ENCODE measurements around the gene MTMR2.
"Not testable (repeated sequence)": the region's sequence is repeated elsewhere in the genome, so short reads cannot be mapped to it uniquely, and the experiment has no call there.

Gene MTMR2

DNA sequence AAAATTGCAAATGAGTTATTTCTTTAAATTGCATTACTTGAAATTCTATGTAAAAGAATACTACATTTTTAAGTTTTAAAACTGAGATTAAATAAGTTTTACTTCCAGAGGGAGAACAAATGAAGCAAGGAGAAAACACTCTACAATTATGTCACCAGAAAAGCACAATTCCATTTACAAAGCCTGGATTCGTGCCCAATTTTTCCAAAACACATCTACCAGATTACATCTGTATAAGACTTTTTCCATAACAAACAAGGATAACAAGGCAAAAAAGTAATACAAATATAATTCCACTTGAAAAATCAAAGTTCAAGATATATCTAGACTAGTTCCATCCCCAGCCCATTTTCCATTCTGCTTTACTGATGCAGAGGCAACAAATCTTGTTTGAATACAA, 40.5 kb downstream of the MTMR2 start:
- no peak for DNase-seq

DNA sequence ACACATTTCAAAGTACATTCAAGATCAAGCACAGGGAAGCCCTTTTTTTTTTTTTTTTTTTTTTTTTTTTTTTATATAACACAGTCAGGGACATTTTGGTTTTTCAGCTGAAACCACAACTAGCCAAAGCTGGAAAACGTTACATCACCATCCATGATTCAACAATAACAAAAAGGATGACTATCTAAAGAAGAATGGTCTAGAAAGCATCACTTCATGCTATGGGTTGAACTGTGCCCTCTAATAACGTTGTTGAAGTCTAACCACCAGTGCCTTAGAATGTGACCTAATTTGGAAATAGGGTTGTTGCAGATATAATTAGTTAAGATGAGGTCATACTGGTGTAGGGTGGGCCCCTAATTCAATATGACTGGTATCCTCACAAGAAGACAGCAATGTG, 46.6 kb downstream of the MTMR2 start:
- no peak for DNase-seq

GRCh38 chr11:95870877-95871276, 53.0 kb downstream of the MTMR2 start:
- not testable (repeated sequence) for DNase-seq

- no peak for DNase-seq
Observed at GRCh38 chr11:95867105-95867504, 56.8 kb downstream of the MTMR2 start.

GRCh38 chr11:95863486-95864140, 60.3 kb downstream of the MTMR2 start:
- DNase-seq: no peak

DNA sequence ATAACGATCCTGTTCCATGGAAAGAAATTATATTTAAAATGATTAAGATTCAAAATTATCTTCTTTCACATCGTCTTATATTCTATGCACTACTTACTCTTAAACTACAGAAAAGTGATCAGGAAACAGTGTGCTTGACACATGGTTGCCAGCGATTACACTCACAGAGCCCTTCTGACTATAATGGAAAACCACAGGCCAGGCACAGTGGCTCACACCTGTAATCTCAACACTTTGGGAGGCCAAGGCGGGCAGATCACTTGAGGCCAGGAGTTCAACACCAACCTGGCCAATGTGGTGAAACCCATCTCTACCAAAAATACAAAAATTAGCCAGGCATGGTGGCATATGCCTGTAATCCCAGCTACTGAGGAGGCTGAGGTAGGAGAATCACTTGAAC, 63.9 kb downstream of the MTMR2 start:
- not testable (repeated sequence) for DNase-seq

- not testable (repeated sequence) for DNase-seq
Observed at GRCh38 chr11:95854362-95854761, 69.5 kb downstream of the MTMR2 start.

GRCh38 chr11:95853862-95854261, 70.0 kb downstream of the MTMR2 start:
- no peak for DNase-seq

- DNase-seq: no peak
Observed at GRCh38 chr11:95853138-95853537, 70.8 kb downstream of the MTMR2 start.

GRCh38 chr11:95850137-95850536, 73.8 kb downstream of the MTMR2 start:
- no peak for DNase-seq

GRCh38 chr11:95849087-95849825, 74.7 kb downstream of the MTMR2 start:
- DNase-seq: no peak

GRCh38 chr11:95845167-95845566, 78.7 kb downstream of the MTMR2 start:
- DNase-seq: no peak

GRCh38 chr11:95835768-95836488, 88.0 kb downstream of the MTMR2 start:
- DNase-seq: peak; percentile 28

GRCh38 chr11:95835351-95835750, 88.6 kb downstream of the MTMR2 start:
- DNase-seq: no peak

DNA sequence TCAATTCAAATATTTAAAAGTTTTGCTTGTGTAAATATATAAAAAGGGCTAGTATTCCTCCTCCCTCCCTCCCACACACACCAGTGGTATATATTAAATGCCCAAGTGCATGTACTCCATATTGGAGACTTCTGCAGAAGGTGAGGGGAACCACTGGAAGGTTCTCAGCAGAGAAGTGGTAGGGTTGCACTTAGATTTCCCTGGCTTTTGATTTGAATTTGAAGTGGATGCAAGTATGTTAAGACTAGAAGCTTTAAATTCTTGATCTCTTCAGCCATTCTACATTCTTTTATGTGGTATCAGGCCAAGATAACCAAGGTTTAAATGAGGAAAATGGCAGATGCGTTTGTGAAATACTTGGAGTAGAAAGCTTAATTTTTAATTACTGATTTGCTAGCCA, 90.5 kb downstream of the MTMR2 start:
- no peak for DNase-seq

- DNase-seq: no peak
Observed at GRCh38 chr11:95832763-95833162, 91.1 kb downstream of the MTMR2 start.

- DNase-seq: no peak
Observed at GRCh38 chr11:95831198-95831883, 92.6 kb downstream of the MTMR2 start.

DNA sequence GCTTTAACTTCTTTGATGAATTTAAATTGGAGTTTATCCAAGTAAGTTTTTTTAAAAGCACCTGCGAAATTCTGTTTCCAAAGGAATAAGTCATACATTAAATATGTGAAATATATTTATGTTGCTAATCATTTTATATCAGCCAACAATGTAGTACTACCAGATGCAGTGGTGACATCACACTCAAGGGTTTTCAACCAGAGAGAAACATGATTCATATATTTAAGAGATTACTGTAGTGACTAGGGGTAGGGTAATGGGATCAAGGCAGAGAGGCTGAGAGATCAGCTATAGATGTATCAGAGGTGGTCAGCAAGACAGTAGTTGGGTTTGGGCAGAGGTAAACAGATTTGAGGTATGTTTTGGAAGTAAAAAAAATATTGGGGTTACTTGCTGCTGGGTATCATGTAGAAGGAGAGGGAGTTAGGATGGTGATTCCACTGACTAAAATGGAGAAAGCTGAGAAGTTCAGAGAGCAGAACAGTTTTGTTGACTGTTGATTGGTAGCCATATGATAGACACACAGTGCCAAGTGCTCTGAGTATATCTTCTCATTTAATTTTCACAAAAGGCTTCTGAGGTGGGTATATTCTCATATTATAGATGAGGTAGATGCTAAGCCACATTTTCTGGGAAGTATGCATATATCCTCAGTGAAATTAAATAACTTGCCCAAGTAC, 94.2 kb downstream of the MTMR2 start:
- no peak for DNase-seq

DNA sequence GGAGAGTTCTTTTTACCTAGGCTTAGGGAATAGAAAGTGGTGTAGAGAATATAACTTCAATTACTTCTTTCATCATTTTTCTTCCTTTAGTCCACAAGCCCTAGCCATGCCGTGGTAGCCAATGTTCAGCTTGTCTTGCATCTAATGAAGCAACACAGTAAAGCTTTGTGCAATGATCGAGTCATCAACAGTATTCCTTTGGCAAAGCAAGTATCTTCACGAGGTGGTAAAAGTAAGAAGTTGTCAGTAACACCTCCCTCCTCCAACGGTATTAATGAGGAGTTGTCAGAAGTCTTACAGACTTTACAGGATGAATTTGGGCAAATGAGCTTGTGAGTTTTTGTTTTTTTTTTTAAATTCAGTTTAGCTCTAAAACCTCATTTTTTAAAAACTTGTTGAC, 96.2 kb downstream of the MTMR2 start:
- DNase-seq: no peak

- DNase-seq: no peak
Observed at GRCh38 chr11:95821640-95822039, 102.3 kb downstream of the MTMR2 start.

DNA sequence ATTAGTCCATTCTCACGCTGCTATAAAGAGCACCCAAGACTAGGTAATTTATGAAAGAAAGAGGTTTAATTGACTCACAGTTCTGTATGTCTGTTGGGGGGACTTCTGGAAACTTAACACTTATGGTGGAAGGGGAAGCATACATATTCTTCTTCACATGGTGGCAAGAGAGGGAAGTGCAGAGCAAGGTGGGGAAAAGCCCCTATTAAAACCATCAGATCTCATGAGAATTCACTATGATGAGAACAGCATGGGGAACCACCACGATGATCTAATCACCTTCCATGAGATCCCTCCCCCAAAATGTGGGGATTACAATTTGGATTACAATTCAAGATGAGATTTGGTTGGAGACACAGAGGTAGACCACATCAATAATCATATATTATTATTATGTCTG, 107.9 kb downstream of the MTMR2 start:
- no peak for DNase-seq

- DNase-seq: not testable (repeated sequence)
Observed at GRCh38 chr11:95811052-95811451, 112.9 kb downstream of the MTMR2 start.

- not testable (repeated sequence) for DNase-seq
Observed at GRCh38 chr11:95806464-95806863, 117.4 kb downstream of the MTMR2 start.
